Measurements from ENCODE around the gene ESPL1. TPM values are rescaled to one million over a fixed set of nuclear protein-coding genes. Genes with fewer than 3 reads are reported as not detected.
"Not testable (repeated sequence)": the region's sequence is repeated elsewhere in the genome, so short reads cannot be mapped to it uniquely, and the experiment has no call there.

ESPL1 gene
- total RNA-seq, 1 experiment from 2014 or later, result 8.3 TPM

DNA sequence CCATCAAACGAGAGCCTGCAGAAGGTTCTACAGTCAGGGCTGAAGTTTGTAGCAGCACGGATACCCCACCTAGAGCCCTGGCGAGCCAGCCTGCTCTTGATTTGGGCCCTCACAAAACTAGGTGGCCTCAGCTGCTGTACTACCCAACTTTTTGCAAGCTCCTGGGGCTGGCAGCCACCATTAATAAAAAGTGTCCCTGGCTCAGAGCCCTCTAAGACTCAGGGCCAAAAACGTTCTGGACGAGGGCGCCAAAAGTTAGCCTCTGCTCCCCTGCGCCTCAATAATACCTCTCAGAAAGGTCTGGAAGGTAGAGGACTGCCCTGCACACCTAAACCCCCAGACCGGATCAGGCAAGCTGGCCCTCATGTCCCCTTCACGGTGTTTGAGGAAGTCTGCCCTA is 18.3 kb downstream of the ESPL1 start:
- in situ Hi-C loops (cut with HindIII; ENCODE audit: low pct_unique_long_range_greater_than_20kb, low sequenced_read_pairs), result no loop called here
- no peak for DNase-seq (ENCODE audit: low read depth, low spot score)

DNA sequence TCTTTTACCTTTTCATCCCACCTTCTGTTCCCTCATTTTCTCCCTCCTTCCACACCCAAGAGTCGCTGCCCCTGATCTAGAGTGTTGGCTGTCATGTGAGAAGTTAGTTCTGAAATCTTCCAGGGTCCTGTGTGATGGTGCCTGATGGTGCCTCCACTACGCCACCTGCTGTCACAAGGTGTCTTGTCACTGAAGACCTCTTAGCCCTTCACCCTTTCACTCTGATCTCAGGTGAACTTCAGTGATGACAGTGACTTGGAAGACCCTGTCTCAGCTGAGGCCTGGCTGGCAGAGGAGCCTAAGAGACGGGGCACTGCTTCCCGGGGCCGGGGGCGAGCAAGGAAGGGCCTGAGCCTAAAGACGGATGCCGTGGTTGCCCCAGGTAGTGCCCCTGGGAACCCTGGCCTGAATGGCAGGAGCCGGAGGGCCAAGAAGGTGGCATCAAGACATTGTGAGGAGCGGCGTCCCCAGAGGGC is 19.7 kb downstream of the ESPL1 start:
- peak; percentile 82 for DNase-seq (ENCODE audit: low read depth, low spot score)
- in situ Hi-C loops (cut with HindIII; ENCODE audit: low pct_unique_long_range_greater_than_20kb, low sequenced_read_pairs), result no loop called here

DNA sequence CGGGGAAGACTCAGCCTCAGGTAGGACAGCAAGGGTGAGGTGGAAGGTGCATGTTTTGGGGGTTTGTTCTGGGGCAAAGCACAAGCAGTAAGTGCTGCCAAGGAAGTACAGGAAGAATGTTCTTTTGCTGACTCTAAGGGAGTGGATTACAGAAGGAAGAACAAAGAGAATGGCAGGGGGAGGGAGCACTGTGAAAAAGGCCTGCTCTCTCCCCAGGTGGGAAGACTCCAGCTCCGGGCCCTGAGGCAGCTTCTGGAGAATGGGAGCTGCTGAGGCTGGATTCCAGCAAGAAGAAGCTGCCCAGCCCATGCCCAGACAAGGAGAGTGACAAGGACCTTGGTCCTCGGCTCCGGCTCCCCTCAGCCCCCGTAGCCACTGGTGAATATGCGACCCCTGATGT is 20.2 kb downstream of the ESPL1 start:
- in situ Hi-C loops (cut with HindIII; ENCODE audit: low pct_unique_long_range_greater_than_20kb, low sequenced_read_pairs), result no loop called here

DNA sequence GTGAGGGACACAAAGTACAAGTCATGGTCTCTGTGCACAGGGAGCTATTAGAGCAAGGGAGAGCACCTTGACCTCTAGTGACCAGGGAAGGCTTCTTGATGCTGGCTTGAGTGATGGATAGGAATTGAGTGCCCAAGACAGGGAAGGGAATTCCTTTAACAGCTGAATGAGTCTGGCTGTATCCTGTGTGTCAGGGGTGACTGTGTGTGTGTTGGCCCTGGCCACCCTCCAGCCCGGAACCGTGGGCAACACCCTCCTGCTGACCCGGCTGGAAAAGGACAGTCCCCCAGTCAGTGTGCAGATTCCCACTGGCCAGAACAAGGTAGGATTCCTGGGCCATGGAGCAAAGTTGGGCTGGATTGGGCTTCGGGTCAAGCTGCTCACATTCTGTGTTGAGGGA is 21.8 kb downstream of the ESPL1 start:
- in situ Hi-C loops (cut with HindIII; ENCODE audit: low pct_unique_long_range_greater_than_20kb, low sequenced_read_pairs), result no loop called here
- no peak for DNase-seq (ENCODE audit: low read depth, low spot score)

More for the DNA sequence above, 20.2 kb downstream of the ESPL1 start:
- no peak for DNase-seq (ENCODE audit: low read depth, low spot score)

DNA sequence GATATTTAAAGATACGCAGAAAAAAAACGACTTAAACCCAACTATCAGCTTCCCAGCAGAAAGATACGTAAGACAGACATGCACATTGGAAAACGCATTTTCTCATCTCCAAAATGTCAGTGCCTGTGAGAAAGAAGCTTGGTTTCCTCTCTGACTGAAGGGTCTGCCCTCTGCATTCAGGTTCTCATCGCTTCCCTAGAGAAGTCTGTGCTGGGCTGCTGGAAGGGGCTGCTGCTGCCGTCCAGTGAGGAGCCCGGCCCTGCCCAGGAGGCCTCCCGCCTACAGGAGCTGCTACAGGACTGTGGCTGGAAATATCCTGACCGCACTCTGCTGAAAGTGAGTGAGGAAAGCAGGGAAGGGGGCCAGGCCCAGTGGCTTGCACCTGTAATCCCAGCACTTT is 22.6 kb downstream of the ESPL1 start:
- in situ Hi-C loops (cut with HindIII; ENCODE audit: low pct_unique_long_range_greater_than_20kb, low sequenced_read_pairs), result no loop called here
- no peak for DNase-seq (ENCODE audit: low read depth, low spot score)

DNA sequence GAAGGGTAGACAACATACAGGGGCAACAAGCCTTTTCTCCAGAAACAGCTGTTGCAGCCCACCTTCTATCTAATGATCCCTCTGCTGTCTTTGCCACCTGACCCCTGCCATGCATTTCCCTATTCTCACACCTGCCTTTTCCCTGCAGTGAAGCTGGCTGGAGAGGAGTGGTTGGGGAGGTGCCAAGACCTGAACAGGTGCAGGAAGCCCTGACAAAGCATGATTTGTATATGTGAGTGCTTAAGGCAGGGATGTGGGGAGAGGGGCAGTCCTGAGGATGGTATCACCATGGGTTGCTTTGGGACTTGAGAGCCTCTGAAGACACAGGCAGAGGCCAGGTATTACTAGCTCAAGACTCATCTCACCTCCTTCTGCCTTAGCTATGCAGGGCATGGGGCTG is 24.3 kb downstream of the ESPL1 start:
- in situ Hi-C loops (cut with HindIII; ENCODE audit: low pct_unique_long_range_greater_than_20kb, low sequenced_read_pairs), result no loop called here
- no peak for DNase-seq (ENCODE audit: low read depth, low spot score)

DNA sequence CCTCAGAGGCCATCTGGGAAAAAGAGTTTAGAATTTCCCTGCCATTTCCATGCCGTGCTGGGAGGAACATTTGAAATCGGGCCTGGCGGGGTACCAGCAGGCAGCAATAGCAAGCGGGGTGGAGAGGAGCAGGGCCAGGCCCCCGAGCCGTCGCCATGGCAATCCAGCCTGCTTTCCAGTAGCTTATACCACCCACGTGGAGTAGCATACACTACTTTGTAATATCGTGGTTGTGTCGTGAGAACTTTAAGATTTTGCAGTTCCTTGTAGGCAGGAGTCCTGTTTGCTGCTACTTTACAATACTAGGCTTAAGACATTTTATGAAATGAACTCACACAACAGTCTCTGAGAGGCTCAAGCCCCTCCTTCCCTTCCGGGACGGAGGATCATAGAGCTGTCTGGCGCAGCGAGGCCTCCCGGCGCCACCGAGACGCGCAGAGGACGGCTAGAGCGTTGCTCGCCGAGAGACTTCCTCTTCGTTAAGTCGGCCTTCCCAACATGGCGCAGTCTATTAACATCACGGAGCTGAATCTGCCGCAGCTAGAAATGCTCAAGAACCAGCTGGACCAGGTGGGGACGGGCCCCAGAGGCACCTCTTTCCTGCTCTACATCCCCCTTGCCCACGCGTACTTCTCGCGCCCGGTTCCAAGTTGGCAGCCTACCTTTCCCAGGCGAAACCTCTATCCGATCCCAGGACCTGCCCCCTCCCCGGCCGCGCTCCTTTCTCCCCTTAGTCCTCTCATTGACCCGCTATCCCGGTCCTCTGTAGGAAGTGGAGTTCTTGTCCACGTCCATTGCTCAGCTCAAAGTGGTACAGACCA is 27.2 kb downstream of the ESPL1 start, which contains the start of gene PFDN5:
PFDN5 (plus strand) TSS at position 473 of the 821 bp plus-strand sequence; CDS start at position 499, 26 bp downstream.
- in situ Hi-C loops (cut with HindIII; ENCODE audit: low pct_unique_long_range_greater_than_20kb, low sequenced_read_pairs), result no loop called here

DNA sequence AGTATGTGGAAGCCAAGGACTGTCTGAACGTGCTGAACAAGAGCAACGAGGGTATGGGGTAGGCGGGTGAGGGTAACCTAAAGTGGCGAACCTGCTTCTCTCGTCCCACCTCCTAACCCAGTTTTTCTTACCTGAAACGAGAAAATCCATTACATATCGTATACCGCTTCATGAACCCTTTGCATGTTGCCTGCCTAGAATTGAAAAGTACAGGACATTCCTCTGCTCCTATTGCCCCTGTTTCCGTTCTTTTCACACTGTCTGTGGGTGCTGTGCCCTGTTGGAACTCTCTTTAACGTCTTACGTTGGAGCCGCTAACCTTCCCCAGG is 27.8 kb downstream of the ESPL1 start:
- in situ Hi-C loops (cut with HindIII; ENCODE audit: low pct_unique_long_range_greater_than_20kb, low sequenced_read_pairs), result no loop called here
- no peak for DNase-seq (ENCODE audit: low read depth, low spot score)

More for the DNA sequence above, 27.2 kb downstream of the ESPL1 start, which contains the start of gene PFDN5:
- peak; percentile 87 for DNase-seq (ENCODE audit: low read depth, low spot score)

DNA sequence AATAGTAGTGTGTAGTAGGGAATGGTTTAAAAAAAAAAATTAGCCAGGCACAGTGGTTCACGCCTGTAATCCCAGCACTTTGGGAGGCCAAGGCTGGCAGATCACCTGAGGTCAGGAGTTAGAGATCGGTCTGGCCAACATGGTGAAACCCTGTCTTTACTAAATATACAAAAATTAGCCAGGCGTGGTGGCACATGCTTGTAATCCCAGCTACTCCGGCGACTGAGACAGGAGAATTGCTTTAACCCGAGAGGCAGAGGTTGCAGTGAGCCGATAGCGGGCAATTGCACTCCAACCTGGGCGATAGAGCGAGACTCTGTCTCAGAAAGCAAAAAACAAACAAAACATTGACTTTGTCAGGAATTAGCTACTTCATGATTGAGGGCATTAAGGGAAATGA is 29.0 kb downstream of the ESPL1 start:
- DNase-seq (ENCODE audit: low read depth, low spot score); in situ Hi-C loops (cut with HindIII; ENCODE audit: low pct_unique_long_range_greater_than_20kb, low sequenced_read_pairs): not testable (repeated sequence)

DNA sequence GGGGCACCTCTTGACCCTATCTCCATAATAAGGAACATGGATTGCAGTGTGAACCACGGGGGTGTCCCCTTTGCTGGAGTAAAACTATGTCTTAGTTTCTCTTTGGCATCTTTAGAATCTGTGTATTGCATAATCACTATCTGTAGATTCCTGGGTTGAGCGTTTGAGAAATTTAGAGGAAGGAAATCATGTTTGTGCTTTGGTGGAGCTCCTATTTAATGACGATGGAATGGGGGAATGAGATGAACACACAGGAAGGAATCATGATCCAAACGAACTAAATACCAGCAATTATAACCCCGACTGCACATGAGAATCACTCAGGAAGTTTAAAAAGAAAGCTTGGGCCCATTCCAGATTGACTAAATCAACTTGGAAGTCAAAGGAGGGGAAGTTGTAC is 30.1 kb downstream of the ESPL1 start:
- in situ Hi-C loops (cut with HindIII; ENCODE audit: low pct_unique_long_range_greater_than_20kb, low sequenced_read_pairs), result no loop called here
- peak; percentile 47 for DNase-seq (ENCODE audit: low read depth, low spot score)

DNA sequence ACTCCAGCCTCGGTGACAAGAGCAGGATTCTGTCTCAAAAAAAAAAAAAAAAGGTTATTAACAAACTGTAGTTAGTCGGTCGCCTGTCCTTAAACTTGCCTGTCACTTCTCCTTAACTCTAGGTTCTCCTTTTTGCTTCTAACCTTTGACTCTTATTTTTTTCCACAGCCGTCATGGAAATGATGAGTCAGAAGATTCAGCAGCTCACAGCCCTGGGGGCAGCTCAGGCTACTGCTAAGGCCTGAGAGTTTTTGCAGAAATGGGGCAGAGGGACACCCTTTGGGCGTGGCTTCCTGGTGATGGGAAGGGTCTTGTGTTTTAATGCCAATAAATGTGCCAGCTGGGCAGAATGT is 31.0 kb downstream of the ESPL1 start:
- DNase-seq (ENCODE audit: low read depth, low spot score), result no peak

DNA sequence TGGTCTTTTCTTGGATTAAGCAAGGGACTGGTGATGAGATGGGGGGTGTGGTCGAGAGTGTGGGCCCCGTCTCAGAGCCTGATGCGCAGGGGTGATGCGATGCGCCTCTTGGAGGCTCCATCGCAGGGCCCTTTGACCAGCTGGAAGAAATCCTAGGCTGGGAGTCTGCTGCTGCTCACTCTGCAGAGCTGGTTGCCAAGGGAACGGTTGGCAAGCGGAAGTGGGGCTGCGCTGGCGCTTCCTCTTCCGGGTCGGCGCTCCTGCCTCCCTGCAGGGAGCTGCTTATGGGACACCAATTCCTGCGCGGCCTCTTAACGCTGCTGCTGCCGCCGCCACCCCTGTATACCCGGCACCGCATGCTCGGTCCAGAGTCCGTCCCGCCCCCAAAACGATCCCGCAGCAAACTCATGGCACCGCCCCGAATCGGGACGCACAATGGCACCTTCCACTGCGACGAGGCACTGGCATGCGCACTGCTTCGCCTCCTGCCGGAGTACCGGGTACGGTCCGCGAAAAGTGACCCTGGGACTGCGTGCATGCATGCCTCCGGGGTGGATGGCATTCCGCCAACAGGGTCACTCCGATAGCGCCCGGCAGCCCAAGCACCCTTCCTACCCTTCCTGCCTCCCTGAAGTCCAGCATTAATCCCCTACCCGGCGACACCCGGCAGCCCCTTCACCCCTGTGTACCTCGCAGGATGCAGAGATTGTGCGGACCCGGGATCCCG is 31.5 kb downstream of the ESPL1 start, which contains the start of gene MYG1:
MYG1 (plus strand) TSS at position 242 of the 727 bp plus-strand sequence; CDS start at position 285, 43 bp downstream.
- in situ Hi-C loops (cut with HindIII; ENCODE audit: low pct_unique_long_range_greater_than_20kb, low sequenced_read_pairs), result no loop called here
- peak; percentile 95 for DNase-seq (ENCODE audit: low read depth, low spot score)

More for the DNA sequence above, 31.0 kb downstream of the ESPL1 start:
- in situ Hi-C loops (cut with HindIII; ENCODE audit: low pct_unique_long_range_greater_than_20kb, low sequenced_read_pairs), result no loop called here

DNA sequence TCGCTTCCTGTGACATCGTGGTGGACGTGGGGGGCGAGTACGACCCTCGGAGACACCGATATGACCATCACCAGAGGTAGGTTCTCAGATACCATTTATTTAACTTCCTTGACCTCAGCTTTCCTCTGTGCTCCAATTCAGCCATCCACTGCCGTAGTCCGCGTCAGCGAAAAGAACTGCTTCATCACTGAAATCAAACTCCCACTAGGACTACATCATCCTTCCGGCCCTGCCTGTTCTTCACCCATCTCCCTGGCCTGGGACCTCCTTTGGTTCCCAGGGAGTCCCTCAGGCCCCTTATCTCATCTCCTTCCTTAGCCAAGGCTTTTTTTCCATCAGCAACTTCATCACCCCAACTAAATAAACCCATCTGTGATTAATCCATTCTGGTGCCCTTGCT is 32.1 kb downstream of the ESPL1 start:
- in situ Hi-C loops (cut with HindIII; ENCODE audit: low pct_unique_long_range_greater_than_20kb, low sequenced_read_pairs), result no loop called here
- DNase-seq (ENCODE audit: low read depth, low spot score), result peak; percentile 11

DNA sequence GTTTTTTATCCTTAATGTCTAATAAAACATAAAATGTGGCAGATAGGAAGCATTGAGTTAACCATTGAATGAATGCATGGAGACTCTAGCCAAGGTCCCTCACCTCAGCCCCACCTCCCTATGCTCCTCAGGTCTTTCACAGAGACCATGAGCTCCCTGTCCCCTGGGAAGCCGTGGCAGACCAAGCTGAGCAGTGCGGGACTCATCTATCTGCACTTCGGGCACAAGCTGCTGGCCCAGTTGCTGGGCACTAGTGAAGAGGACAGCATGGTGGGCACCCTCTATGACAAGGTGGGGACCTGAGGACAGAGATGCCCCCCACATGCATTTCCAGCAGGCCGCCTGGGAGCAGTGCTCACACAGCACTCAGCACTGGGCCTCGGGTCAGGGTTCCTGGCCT is 34.8 kb downstream of the ESPL1 start:
- in situ Hi-C loops (cut with HindIII; ENCODE audit: low pct_unique_long_range_greater_than_20kb, low sequenced_read_pairs), result no loop called here
- DNase-seq (ENCODE audit: low read depth, low spot score), result no peak

DNA sequence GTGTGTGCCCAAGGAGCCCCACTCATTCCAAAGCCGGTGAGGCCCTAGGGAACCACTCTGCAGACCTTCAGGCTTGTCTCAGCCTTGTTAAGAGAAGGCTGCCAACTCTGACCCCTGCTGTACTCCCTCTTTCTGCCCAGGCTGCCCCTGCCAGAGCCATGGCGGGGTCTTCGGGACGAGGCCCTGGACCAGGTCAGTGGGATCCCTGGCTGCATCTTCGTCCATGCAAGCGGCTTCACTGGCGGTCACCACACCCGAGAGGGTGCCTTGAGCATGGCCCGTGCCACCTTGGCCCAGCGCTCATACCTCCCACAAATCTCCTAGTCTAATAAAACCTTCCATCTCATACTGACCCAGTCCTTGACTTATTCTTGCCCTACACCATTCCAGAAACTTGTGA is 38.7 kb downstream of the ESPL1 start:
- DNase-seq (ENCODE audit: low read depth, low spot score), result no peak
- in situ Hi-C loops (cut with HindIII; ENCODE audit: low pct_unique_long_range_greater_than_20kb, low sequenced_read_pairs), result no loop called here

DNA sequence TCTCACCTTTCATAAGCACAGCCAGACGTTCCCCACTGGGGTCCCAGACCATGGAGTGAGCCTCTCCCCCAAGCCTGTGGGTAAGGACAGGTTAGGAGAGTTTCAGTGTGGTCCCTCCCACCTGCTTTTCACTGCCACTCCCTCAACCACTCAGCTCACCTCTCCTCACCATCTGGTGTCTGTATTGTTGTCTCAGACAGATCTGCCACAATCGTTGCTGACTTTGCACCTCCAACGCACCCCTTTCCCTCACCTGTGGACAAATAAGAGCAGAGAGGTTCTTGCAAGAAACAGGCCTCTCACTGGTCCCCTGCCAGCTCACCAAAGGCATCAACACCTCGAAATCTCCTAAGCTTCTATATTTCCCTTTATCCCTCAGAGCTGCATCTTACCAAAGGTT is 40.2 kb downstream of the ESPL1 start:
- no peak for DNase-seq (ENCODE audit: low read depth, low spot score)
- in situ Hi-C loops (cut with HindIII; ENCODE audit: low pct_unique_long_range_greater_than_20kb, low sequenced_read_pairs), result no loop called here

DNA sequence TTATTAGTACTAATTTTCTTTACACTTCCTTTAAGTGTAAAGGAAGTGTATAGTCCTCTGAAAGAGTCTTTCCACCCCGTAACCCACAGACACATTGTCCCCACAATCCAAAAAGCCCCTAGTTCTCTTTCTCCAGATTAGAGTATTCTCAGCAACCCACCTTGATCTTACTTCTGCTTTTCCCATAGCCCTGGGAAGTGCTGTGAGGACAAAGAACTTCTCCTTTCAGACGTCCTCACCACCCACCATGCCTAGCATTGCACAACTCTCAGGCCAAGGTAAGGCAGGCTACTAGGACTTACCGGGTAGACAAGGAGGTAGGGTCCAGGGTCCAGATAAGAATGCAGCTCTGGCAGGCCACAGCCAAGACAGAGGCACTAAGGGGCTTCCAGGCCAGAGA is 45.9 kb downstream of the ESPL1 start:
- DNase-seq (ENCODE audit: low read depth, low spot score), result no peak
- in situ Hi-C loops (cut with HindIII; ENCODE audit: low pct_unique_long_range_greater_than_20kb, low sequenced_read_pairs), result no loop called here

DNA sequence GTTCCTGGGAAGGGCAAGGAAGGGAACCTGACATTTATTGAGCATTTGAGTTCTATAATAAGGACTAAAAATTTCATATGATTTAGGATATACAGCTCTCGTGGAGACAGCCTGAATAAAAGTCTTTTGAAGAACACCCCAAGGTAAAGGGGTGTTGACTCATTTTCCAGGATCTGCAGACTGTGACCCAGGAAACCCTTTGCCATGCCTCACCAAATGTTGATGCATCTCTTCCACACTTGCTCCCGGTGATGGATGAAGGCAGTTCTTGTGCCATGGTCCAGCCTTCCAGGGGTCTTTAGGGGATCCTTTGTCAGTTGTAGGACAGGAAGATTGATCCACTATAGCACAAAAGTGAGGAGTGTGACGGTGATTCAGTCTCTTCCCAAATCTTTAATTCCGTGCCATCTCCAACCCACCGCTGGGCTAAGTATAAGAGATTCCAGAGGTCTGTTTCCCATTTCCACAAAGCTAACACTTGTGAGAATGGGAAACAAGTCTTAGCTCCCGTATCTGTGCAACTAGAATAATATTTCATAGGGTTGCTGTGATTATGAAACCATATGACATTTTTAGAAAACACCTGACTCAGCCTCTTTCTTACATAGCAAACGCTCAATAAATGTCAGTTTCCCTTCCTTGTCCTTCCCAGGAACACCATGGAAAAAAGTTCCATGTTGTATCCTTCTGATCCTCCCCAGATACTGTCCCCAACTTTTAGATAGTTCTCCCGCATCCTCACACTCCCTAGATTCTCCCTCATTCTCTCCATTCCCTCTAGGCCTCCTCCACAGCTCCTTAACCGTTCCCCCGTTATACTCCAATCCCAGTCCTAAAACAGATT is 52.5 kb downstream of the ESPL1 start:
- DNase-seq (ENCODE audit: low read depth, low spot score), result no peak

More for the DNA sequence above, 52.5 kb downstream of the ESPL1 start:
- in situ Hi-C loops (cut with HindIII; ENCODE audit: low pct_unique_long_range_greater_than_20kb, low sequenced_read_pairs), result no loop called here

Data from SK-MEL-5 (cell line).